ENCODE data around the gene OR2V2.
A peak's percentile ranks its signal among the peaks of the same experiment; 100 is the strongest.
"Not testable (repeated sequence)": the region's sequence is repeated elsewhere in the genome, so short reads cannot be mapped to it uniquely, and the experiment has no call there.

OR2V2 gene

GRCh38 chr5:181160755-181161533, 13.6 kb downstream of the OR2V2 start:
- H3K27me3 ChIP-seq (ENCODE audit: insufficient read depth, low read length, poor library complexity); H3K4ac ChIP-seq (ENCODE audit: low read depth, low read length); H3K79me1 ChIP-seq (ENCODE audit: low read length); H2BK15ac ChIP-seq (replicated peaks; ENCODE audit: low read depth); H2BK5ac ChIP-seq (ENCODE audit: low read length); H2BK120ac ChIP-seq (ENCODE audit: low read depth, low read length); H2AK5ac ChIP-seq (ENCODE audit: low read length); H3K18ac ChIP-seq (ENCODE audit: low read length); H3K79me2 ChIP-seq (ENCODE audit: control insufficient read depth, insufficient read depth, low read length); H3K4me1 ChIP-seq (ENCODE audit: control insufficient read depth, low read depth, low read length); H4K8ac ChIP-seq (ENCODE audit: low read depth, low read length); H3K36me3 ChIP-seq (ENCODE audit: control insufficient read depth, insufficient read depth, low read length); H4K5ac ChIP-seq (ENCODE audit: low read length); H3K23ac ChIP-seq (ENCODE audit: low read length); H3K4me3 ChIP-seq (ENCODE audit: low read length); H3K27ac ChIP-seq (ENCODE audit: low read depth, low read length); H3K4me2 ChIP-seq (ENCODE audit: low read length): not testable (repeated sequence)
- WGBS (ENCODE audit: extremely low coverage, insufficient coverage, low lambda C conversion rate), result no CpG with 5 or more reads among the region's 48 CpGs
- Histone ChIP-seq H3K9ac (ENCODE audit: low read length) (peak overlapping the region; percentile 41), H3K56ac (ENCODE audit: low read length) (peak overlapping the region; percentile 64)
- DNase-seq, result peak; percentile 87

- Histone ChIP-seq H2BK5ac (ENCODE audit: low read length) (no peak overlapping the region), H2BK15ac (replicated peaks; ENCODE audit: low read depth) (no peak overlapping the region), H2BK120ac (ENCODE audit: low read depth, low read length) (no peak overlapping the region), H3K36me3 (ENCODE audit: control insufficient read depth, insufficient read depth, low read length) (no peaks in the 10 kb centered on the region), H3K9ac (ENCODE audit: low read length) (no peak overlapping the region), H4K8ac (ENCODE audit: low read depth, low read length) (no peak overlapping the region), H3K4me1 (ENCODE audit: control insufficient read depth, low read depth, low read length) (no peaks in the 10 kb centered on the region), H3K27me3 (ENCODE audit: insufficient read depth, low read length, poor library complexity) (no peaks in the 10 kb centered on the region), H3K56ac (ENCODE audit: low read length) (peak overlapping the region; percentile 64), H4K5ac (ENCODE audit: low read length) (no peak overlapping the region), H3K79me1 (ENCODE audit: low read length) (no peaks in the 10 kb centered on the region), H3K79me2 (ENCODE audit: control insufficient read depth, insufficient read depth, low read length) (no peaks in the 10 kb centered on the region), H3K23ac (ENCODE audit: low read length) (no peak overlapping the region), H3K27ac (ENCODE audit: low read depth, low read length) (no peak overlapping the region), H3K4me3 (ENCODE audit: low read length) (no peak overlapping the region), H3K4ac (ENCODE audit: low read depth, low read length) (no peak overlapping the region), H3K18ac (ENCODE audit: low read length) (no peak overlapping the region), H3K4me2 (ENCODE audit: low read length) (no peak overlapping the region), H2AK5ac (ENCODE audit: low read length) (no peak overlapping the region)
- WGBS (ENCODE audit: extremely low coverage, insufficient coverage, low lambda C conversion rate), result no CpG with 5 or more reads among the region's 4 CpGs
- DNase-seq, result no peak
Measured at GRCh38 chr5:181161534-181162175, 14.3 kb downstream of the OR2V2 start.

GRCh38 chr5:181163487-181164075, 16.2 kb downstream of the OR2V2 start:
- Histone ChIP-seq H3K36me3 (ENCODE audit: control insufficient read depth, insufficient read depth, low read length) (no peaks in the 10 kb centered on the region), H3K4me3 (ENCODE audit: low read length) (peak overlapping the region; percentile 38), H3K56ac (ENCODE audit: low read length) (peak overlapping the region; percentile 67), H3K23ac (ENCODE audit: low read length) (no peak overlapping the region), H3K4ac (ENCODE audit: low read depth, low read length) (no peak overlapping the region), H4K5ac (ENCODE audit: low read length) (no peak overlapping the region), H2AK5ac (ENCODE audit: low read length) (no peak overlapping the region), H4K8ac (ENCODE audit: low read depth, low read length) (no peak overlapping the region), H3K4me2 (ENCODE audit: low read length) (peak overlapping the region; percentile 59), H3K9ac (ENCODE audit: low read length) (peak overlapping the region; percentile 43), H3K4me1 (ENCODE audit: control insufficient read depth, low read depth, low read length) (no peaks in the 10 kb centered on the region), H3K79me2 (ENCODE audit: control insufficient read depth, insufficient read depth, low read length) (no peaks in the 10 kb centered on the region), H2BK5ac (ENCODE audit: low read length) (no peak overlapping the region), H3K27me3 (ENCODE audit: insufficient read depth, low read length, poor library complexity) (no peaks in the 10 kb centered on the region), H3K18ac (ENCODE audit: low read length) (no peak overlapping the region), H2BK120ac (ENCODE audit: low read depth, low read length) (no peak overlapping the region), H3K27ac (ENCODE audit: low read depth, low read length) (no peak overlapping the region), H3K79me1 (ENCODE audit: low read length) (no peaks in the 10 kb centered on the region), H2BK15ac (replicated peaks; ENCODE audit: low read depth) (no peak overlapping the region)
- WGBS (ENCODE audit: extremely low coverage, insufficient coverage, low lambda C conversion rate), result no CpG with 5 or more reads among the region's 16 CpGs
- DNase-seq, result peak; percentile 73

- peak overlapping the region; percentile 34 for H3K56ac ChIP-seq (ENCODE audit: low read length)
- H2BK120ac ChIP-seq (ENCODE audit: low read depth, low read length), result no peak overlapping the region
- no peak overlapping the region for H3K23ac ChIP-seq (ENCODE audit: low read length)
- H3K79me2 ChIP-seq (ENCODE audit: control insufficient read depth, insufficient read depth, low read length), result no peaks in the 10 kb centered on the region
- H3K4me2 ChIP-seq (ENCODE audit: low read length), result no peak overlapping the region
- no peak overlapping the region for H3K27ac ChIP-seq (ENCODE audit: low read depth, low read length)
- H2AK5ac ChIP-seq (ENCODE audit: low read length), result no peak overlapping the region
- no peaks in the 10 kb centered on the region for H3K4me1 ChIP-seq (ENCODE audit: control insufficient read depth, low read depth, low read length)
- no peak overlapping the region for H3K4me3 ChIP-seq (ENCODE audit: low read length)
- no peak overlapping the region for H3K9ac ChIP-seq (ENCODE audit: low read length)
- no peak overlapping the region for H4K8ac ChIP-seq (ENCODE audit: low read depth, low read length)
- H2BK5ac ChIP-seq (ENCODE audit: low read length), result no peak overlapping the region
- no peaks in the 10 kb centered on the region for H3K79me1 ChIP-seq (ENCODE audit: low read length)
- H3K18ac ChIP-seq (ENCODE audit: low read length), result no peak overlapping the region
- H3K4ac ChIP-seq (ENCODE audit: low read depth, low read length), result no peak overlapping the region
- no peak overlapping the region for H2BK15ac ChIP-seq (replicated peaks; ENCODE audit: low read depth)
- H3K27me3 ChIP-seq (ENCODE audit: insufficient read depth, low read length, poor library complexity), result no peaks in the 10 kb centered on the region
- peak; percentile 75 for DNase-seq
- no CpG with 5 or more reads among the region's 52 CpGs for WGBS (ENCODE audit: extremely low coverage, insufficient coverage, low lambda C conversion rate)
- no peaks in the 10 kb centered on the region for H3K36me3 ChIP-seq (ENCODE audit: control insufficient read depth, insufficient read depth, low read length)
- H4K5ac ChIP-seq (ENCODE audit: low read length), result no peak overlapping the region
Measured at GRCh38 chr5:181164076-181164952, 16.9 kb downstream of the OR2V2 start.

GRCh38 chr5:181166812-181167733, 19.7 kb downstream of the OR2V2 start:
- Histone ChIP-seq H3K4ac (ENCODE audit: low read depth, low read length) (no peak overlapping the region), H3K4me3 (ENCODE audit: low read length) (no peak overlapping the region), H3K23ac (ENCODE audit: low read length) (no peak overlapping the region), H3K79me2 (ENCODE audit: control insufficient read depth, insufficient read depth, low read length) (no peaks in the 10 kb centered on the region), H3K56ac (ENCODE audit: low read length) (no peak overlapping the region), H4K8ac (ENCODE audit: low read depth, low read length) (no peak overlapping the region), H3K79me1 (ENCODE audit: low read length) (no peaks in the 10 kb centered on the region), H2BK15ac (replicated peaks; ENCODE audit: low read depth) (no peak overlapping the region), H3K4me1 (ENCODE audit: control insufficient read depth, low read depth, low read length) (no peaks in the 10 kb centered on the region), H2BK120ac (ENCODE audit: low read depth, low read length) (no peak overlapping the region), H3K9ac (ENCODE audit: low read length) (no peak overlapping the region), H2BK5ac (ENCODE audit: low read length) (no peak overlapping the region), H3K36me3 (ENCODE audit: control insufficient read depth, insufficient read depth, low read length) (no peaks in the 10 kb centered on the region), H3K27ac (ENCODE audit: low read depth, low read length) (no peak overlapping the region), H4K5ac (ENCODE audit: low read length) (no peak overlapping the region), H3K18ac (ENCODE audit: low read length) (no peak overlapping the region), H3K4me2 (ENCODE audit: low read length) (no peak overlapping the region), H2AK5ac (ENCODE audit: low read length) (no peak overlapping the region), H3K27me3 (ENCODE audit: insufficient read depth, low read length, poor library complexity) (peaks cover 2% of the 10 kb centered on the region)
- no CpG with 5 or more reads among the region's 6 CpGs for WGBS (ENCODE audit: extremely low coverage, insufficient coverage, low lambda C conversion rate)
- DNase-seq, result no peak
